ENCODE data around the gene NUP133.
"Not testable (repeated sequence)": the region's sequence is repeated elsewhere in the genome, so short reads cannot be mapped to it uniquely, and the experiment has no call there.

NUP133 gene
- 65.4 to 138 (median 101) reads per million in 3 experiments for total RNA-seq

GRCh38 chr1:229507951-229508822 lies at the start of gene NUP133:
TSS of gene NUP133 (minus strand) at chr1:229508341. CDS start at chr1:229508249, 92 bp downstream.
- peak; percentile 95 for DNase-seq

GRCh38 chr1:229557200-229557850 lies 49.2 kb upstream of the NUP133 start:
- DNase-seq, result no peak

- DNase-seq, result no peak
Observed at GRCh38 chr1:229554886-229555621, 46.9 kb upstream of the NUP133 start.

GRCh38 chr1:229553621-229554130 lies 45.5 kb upstream of the NUP133 start:
- DNase-seq, result no peak

- no peak for DNase-seq
Observed at GRCh38 chr1:229552732-229553131, 44.6 kb upstream of the NUP133 start.

GRCh38 chr1:229550812-229551567 lies 42.8 kb upstream of the NUP133 start:
- no peak for DNase-seq

- DNase-seq, result no peak
Observed at GRCh38 chr1:229547542-229547941, 39.4 kb upstream of the NUP133 start.

GRCh38 chr1:229544587-229544986 lies 36.4 kb upstream of the NUP133 start:
- no peak for DNase-seq

GRCh38 chr1:229539863-229540506 lies 31.8 kb upstream of the NUP133 start:
- no peak for DNase-seq

- no peak for DNase-seq
Observed at GRCh38 chr1:229538945-229539344, 30.8 kb upstream of the NUP133 start.

- DNase-seq, result no peak
Observed at GRCh38 chr1:229537894-229538293, 29.8 kb upstream of the NUP133 start.

GRCh38 chr1:229536982-229537381 lies 28.8 kb upstream of the NUP133 start:
- no peak for DNase-seq

GRCh38 chr1:229535230-229535629 lies 27.1 kb upstream of the NUP133 start:
- DNase-seq, result no peak

GRCh38 chr1:229531326-229531725 lies 23.2 kb upstream of the NUP133 start:
- no peak for DNase-seq

- DNase-seq, result no peak
Observed at GRCh38 chr1:229529639-229530038, 21.5 kb upstream of the NUP133 start.

- DNase-seq, result no peak
Observed at GRCh38 chr1:229526695-229527094, 18.6 kb upstream of the NUP133 start.

- no peak for DNase-seq
Observed at GRCh38 chr1:229523052-229523451, 14.9 kb upstream of the NUP133 start.

- DNase-seq, result peak; percentile 64
Observed at GRCh38 chr1:229514578-229515275, 6.6 kb upstream of the NUP133 start.

GRCh38 chr1:229511625-229512024 lies 3.5 kb upstream of the NUP133 start:
- not testable (repeated sequence) for DNase-seq

- DNase-seq, result not testable (repeated sequence)
Observed at GRCh38 chr1:229511201-229511600, 3.1 kb upstream of the NUP133 start.

- no peak for DNase-seq
Observed at GRCh38 chr1:229509576-229509975, 1.4 kb upstream of the NUP133 start.
